GM08714 (cell line): ENCODE measurements around the gene RNF126.
"Not testable (repeated sequence)": the region's sequence is repeated elsewhere in the genome, so short reads cannot be mapped to it uniquely, and the experiment has no call there.

Experiments used
- H3K4me3 ChIP-seq: fragments of 200-500 bp; sonication (Bioruptor generic); 2 replicates; pipeline ENCODE4 v1.5.1; 2014; ENCODE audit warnings: mild to moderate bottlenecking, low read length, inconsistent platforms
- ZNF274 ChIP-seq: IDR thresholded peaks from 2 replicates; pipeline ENCODE4 v1.6.1; 2012; ENCODE audit warnings: mild to moderate bottlenecking, low read depth, low read length

The RNF126 gene

DNA sequence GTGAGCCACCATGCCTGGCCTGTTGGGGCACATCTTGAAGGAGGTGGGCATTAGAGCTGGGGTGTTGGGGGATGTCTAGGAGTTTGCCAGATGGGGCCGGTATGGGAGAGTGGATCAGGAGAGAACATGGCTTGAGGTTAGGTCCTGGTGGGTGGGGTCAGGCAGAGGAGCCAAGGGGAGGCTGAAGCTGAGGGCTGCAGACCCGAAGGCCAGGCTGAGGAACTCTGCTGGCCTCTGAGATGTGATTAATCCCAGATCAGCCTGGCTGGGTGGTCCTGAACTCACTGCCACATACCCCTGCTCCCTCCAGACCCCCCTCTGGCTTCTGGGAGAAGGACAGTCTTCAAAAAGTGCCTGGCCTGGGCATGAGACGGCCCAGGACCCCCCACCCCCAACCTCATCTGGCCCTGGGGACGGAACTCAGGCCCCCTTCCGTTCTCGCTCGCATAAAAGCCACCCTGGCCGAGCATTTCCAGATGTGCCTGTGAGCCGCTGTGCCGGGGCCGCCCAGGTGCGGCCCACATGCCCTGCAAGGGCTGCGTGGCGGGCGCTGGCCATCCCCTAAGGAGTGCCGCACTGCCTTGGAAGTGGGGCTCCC is 15.9 kb upstream of the RNF126 start:
- TF ChIP-seq ZNF274: no peak
- H3K4me3 ChIP-seq: peak overlapping the region; percentile 87; the same call in 1 of the 2 replicates

DNA sequence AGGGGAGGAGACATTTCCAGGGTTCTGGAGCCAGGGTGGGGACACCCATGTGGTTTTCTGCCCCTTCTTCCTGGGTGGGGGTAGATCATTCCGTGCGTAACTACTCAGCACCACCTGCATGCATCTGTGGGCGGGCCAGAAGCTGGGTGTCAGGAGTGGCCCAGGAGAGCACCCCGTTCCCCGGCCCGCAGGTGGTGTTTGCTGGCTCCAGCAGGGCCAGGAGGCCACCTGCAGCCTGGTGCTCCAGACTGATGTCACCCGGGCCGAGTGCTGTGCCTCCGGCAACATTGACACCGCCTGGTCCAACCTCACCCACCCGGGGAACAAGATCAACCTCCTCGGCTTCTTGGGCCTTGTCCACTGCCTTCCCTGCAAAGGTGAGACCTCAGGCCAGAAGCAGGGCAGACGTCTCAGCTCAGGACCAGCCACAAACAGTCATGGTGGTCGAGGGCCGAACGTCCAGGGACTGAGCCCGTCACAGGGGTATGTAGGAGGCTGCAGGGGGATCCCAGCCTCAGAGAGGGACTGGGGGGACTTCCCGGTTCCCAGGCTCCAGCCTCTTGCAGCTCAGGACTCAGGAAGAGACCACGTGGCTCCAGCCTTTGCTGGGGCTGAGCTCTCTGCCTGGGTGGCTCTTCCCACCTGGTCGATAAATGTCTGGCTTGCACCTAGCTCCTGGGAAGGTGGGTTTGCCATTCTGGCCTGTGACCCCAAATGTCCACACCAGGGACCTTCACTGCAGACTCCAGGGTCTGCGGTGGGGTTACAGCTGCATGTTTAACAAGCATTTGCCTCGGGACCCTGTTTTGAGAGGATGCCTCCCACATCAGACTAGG is 14.8 kb upstream of the RNF126 start:
- no peak for TF ChIP-seq ZNF274
- H3K4me3 ChIP-seq: no peak overlapping the region; the same call in 1 of the 2 replicates

DNA sequence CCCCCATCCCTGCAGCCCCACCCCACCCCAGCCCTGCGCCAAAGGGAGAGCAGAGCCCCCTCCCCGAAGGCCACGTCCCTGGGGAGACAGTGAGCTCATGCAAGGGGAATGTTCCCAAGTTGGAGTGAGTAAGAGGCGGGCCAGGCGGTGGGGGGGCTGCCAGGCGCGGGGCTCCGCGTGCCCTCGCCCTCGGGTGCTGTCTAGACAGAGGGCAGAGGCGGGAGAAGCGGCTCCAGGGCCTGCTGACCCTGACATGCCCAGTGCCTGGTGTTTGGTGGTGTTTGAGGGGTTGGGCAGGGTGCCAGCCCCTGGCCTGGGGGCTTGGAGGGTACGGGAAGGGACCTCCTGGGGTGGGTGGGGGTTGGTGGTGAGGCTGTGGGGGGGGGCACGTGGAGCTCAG is 14.2 kb upstream of the RNF126 start:
- H3K4me3 ChIP-seq: no peak overlapping the region
- no peak for TF ChIP-seq ZNF274

DNA sequence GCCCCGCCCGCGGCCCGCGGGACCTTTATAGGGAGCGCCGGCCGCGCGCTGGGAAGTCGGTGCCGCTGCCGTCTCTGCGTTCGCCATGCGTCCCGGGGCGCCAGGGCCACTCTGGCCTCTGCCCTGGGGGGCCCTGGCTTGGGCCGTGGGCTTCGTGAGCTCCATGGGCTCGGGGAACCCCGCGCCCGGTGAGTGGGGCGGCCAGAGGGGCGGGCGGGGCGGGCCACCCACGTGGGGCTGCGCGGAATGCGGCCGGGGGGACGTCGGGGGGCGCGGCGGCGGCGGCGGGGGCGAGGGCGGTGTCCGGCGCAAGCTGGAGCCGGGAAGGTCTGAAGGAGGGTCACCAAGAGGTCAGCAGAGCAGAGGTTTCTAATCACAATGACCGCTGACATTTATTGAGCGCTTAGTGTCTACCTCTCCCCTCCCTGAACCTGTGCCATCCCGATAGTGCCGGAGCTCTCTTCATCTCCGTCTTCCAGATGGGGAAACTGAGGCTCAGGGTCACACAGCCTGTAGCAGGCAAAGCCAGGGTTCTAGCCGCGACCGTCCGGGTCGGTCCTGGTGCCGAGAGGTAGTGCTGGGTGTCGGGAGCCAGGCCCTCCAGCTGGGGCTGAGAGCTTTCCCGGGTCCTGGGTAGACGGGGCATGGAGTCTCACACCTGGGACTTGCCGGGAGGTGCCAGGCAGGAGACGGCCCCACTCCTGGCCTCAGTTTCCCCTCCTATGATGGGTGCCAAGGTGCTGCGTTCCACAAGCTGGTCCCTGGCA is 13.5 kb upstream of the RNF126 start, which contains the start of gene FSTL3:
Gene FSTL3, plus strand, starts transcription at position 54 of the 767 bp plus-strand sequence. Its CDS starts 32 bp downstream, at position 86.
- H3K4me3 ChIP-seq: peak within 1 kb of the TSS; percentile 5; the same call in 1 of the 2 replicates
- TF ChIP-seq ZNF274: no peak

DNA sequence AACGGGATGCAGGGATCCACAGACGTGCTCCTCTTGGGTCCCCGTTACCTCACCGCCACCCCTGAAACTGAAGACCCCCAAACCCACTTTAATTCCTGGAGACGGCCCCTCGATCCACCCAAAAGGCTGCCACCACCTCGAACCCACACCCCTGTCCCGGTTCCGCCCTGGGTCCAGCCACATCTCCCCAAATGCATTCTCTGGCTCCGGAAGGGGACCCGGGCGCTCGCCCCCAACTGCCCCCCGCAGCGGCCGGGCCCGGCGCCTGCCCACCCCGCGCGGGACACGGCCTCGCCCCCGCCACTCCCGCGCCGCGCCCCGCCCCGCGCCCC is 13.0 kb upstream of the RNF126 start:
- no peak overlapping the region for H3K4me3 ChIP-seq
- TF ChIP-seq ZNF274: no peak

DNA sequence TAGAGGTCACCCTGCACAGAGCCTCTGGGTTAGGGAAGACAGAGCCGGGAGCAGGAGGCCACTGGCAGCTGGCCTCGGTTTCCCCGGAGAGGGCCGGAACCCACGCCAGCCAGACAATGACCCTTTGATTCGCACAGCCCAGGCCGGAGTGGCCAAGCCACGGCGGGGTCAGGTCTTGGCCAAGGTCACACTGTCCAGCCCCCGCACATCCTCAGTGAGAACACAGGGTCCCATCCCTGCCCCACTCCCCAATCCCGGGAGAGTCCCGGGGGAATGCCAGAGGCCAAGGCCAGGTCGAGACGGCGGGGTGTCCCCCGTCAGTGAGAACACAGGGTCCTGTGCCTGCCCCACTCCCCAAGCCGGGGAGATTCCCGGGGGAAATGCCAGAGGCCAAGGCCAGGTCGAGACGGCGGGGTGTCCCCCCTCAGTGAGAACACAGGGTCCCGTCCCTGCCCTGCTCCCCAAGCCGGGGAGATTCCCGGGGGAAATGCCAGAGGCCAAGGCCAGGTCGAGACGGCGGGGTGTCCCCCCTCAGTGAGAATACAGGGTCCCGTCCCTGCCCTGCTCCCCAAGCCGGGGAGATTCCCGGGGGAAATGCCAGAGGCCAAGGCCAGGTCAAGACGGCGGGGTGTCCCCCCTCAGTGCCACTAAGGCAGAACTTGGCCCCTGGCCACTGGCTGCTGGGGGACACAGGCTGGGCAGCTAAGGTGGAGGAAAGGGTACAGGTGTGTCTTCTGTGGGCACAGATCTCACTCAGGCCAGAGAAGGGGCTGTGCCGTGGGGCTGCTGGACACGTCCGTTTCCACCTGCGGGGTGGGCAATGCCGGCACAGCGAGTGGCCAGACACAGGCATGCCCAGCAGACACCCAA is 11.5 kb upstream of the RNF126 start:
- TF ChIP-seq ZNF274: no peak
- no peak overlapping the region for H3K4me3 ChIP-seq

DNA sequence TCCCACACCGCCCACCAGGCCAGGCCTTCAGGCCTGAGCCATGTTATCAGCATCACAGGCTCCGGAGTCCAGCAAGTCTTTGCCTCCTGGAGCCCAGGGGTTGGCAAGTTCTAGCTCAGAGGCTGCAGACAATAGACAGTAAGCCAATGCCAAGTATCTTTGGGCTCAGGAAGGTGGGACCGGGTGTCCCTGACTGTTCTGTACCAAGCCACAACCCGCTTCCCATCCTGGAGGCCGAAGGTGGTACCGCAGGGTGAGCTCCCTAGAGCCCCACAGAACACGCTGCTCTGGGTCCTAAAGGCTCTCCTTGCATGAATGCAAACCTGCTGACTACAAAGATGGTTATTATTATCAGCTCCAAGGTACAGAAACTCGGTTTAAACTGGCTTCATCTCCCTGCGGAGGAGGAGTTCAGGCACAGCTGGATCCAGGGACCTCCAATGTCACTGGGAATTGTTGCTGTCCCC is 7.6 kb upstream of the RNF126 start:
- no peak overlapping the region for H3K4me3 ChIP-seq
- no peak for TF ChIP-seq ZNF274

DNA sequence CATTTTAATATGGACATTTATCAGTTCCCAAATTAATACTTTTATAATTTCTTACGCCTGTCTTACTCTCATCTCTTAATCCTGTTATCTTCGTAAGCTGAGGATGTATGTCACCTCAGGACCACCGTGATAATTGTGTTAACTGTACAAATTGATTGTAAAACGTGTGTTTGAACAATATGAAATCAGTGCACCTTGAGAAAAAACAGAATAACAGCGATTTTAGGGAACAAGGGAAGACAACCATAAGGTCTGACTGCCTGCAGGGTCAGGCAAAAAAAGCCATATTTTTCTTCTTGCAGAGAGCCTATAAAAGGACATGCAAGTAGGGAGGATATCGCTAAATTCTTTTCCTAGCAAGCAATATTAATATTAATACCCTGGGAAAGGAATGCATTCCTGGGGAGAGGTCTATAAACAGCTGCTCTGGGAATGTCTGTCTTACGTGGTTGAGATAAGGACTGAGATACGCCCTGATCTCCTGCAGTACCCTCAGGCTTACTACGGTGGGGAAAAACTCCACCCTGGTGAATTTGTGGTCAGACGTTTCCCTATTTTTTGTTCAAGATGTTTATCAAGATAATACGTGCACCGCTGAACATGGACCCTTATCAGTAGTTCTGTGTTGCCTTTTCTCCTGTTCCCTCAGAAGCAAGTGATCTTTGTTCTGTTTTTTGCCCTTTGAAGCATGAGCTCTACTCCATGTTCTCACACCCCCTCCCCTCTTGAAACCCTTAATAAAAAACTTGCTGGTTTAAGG is 5.8 kb upstream of the RNF126 start:
- not testable (repeated sequence) for H3K4me3 ChIP-seq

DNA sequence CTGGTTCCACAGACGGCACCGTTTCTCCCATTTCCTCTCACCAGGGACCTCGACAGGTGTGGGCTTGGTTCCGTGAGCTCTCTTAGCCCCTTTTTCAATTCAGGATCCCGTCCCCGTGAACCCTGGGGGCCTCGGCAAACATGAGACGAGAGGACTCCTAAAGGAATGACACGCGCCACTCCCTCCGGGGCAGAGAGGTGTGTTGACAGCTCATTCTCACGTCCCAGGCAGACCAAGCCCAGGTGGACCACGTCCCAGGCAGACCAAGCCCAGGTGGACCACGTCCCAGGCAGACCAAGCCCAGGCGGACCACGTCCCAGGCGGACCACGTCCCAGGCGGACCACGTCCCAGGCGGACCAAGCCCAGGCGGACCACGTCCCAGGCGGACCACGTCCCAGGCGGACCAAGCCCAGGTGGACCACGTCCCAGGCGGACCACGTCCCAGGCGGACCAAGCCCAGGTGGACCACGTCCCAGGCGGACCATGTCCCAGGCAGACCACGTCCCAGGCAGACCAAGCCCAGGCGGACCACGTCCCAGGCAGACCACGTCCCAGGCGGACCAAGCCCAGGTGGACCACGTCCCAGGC is 4.1 kb upstream of the RNF126 start:
- not testable (repeated sequence) for H3K4me3 ChIP-seq

DNA sequence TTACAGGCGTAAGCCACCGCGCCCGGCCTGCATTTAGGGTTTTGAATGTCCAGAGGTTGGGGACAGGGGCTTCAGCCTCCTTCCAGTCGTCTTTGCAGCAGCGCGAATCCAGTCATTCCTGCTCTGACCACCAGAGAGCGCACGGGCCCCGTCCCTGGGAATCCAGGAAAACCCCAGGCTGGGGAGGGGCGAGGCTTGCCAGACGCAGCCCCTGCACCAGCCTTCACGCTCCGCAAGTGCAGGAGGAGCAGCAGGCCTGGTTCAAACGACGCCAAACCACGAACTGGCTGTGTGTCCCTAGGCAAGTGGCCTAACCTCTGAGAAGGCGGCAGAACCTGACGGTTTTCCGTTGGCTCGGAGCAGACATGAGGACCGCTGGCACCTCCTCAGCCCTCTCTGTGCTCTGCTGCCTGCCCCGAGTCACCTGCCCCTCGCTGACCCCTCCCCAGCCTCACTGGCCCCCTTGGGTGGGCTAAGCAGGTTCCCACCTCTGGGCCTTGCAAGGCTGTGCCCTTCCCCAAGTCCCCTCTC is 2.0 kb upstream of the RNF126 start:
- TF ChIP-seq ZNF274: no peak
- H3K4me3 ChIP-seq: no peak overlapping the region

DNA sequence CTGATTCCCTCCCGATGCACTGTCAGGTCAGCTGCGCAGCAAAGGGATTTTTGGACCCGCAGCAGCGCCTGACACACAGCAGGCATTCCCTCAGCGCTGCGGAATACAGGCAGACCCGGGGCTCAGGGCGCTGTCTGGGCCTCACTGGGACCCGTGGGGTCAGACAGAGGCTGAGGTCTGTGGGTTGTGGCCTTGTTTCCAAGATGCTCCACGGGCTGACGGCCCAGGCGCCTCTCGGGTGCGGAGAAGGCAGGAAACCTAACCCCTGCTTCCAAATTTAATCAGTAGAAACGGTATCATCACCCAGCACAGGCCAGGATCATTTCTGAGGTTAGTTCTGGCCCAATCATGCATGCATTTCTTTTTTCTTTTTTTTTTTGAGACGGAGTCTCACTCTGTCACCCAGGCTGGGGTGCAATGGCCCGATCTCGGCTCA is 686 bp upstream of the RNF126 start:
- TF ChIP-seq ZNF274: no peak
- peak overlapping the region; percentile 68; the same call in 1 of the 2 replicates for H3K4me3 ChIP-seq

DNA sequence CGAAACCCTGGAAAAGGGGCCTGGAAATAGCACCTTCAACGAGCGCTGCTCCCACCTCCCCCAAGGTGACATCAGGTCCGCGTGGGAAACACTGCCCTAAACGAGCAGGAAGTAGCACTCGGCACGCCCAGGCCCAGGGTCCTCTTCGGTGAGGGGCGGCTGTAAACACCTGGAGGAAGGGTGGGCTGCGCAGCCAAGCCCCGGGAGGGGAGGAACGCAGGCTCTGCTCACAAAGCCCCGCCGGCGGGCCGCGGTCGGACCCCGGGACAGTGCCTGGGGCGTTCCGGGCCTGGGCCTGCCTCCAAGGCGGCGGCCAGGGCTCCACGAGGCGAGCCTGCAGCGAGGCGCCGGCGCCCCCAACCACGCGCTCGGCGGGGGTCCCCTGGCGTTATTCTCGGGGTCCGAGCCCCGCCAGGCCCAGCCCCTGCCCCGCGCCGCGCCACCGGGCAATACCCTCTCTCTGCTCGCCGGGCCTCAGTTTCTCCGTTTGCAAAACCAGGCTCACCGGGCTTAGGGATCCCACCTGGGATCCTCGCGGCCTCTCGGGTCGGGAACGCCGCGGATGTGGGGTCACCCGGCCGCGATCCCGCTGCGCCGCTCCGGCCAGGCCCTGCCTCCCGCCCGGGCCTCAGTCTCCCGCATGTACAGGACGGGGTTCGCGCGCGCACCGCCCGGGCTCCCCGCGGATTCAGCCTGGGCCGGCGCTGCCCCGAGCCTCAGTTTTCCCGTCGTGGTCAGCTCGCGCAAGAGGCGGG is 630 bp downstream of the RNF126 start:
- H3K4me3 ChIP-seq: peak overlapping the region; percentile 66
- no peak for TF ChIP-seq ZNF274
